GM19025 (cell line): ENCODE measurements around the gene EXOSC10.
"Not testable (repeated sequence)": the region's sequence is repeated elsewhere in the genome, so short reads cannot be mapped to it uniquely, and the experiment has no call there.

Experiments
- ATAC-seq: cut with Tn5 transposase; IDR thresholded peaks from one replicate; pipeline ENCODE4 v1.9.1; 2021; ENCODE audit warnings: mild to moderate bottlenecking, low read depth, moderate library complexity; ENCODE audit not compliant: unreplicated experiment

EXOSC10 gene

DNA sequence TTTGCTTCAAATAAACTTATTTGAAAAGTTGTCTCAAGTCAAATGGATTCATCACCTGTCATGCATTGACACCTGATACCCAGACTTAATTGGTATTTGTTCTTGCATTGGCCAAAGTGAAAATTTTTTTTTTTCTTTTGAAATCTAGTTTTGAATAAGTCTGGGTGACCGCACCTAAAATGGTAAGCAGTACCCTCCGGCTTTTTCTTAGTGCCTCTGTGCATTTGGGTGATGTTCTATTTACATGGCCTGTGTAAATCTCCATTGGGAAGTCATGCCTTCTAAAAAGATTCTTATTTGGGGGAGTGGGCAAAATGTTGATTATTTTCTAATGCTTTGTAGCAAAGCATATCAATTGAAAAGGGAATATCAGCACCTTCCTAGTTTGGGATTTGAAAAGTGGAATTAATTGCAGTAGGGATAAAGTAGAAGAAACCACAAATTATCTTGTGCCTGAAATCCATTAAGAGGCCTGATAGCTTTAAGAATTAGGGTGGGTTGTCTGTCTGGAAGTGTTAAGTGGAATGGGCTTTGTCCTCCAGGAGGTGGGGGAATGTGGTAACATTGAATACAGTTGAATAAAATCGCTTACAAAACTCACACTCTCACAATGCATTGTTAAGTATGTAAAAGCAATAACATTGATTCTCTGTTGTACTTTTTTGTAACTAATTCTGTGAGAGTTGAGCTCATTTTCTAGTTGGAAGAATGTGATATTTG, 75.4 kb downstream of the EXOSC10 start:
- no peak for ATAC-seq

- ATAC-seq: no peak
Observed at GRCh38 chr1:11023201-11023600, 76.5 kb downstream of the EXOSC10 start.

DNA sequence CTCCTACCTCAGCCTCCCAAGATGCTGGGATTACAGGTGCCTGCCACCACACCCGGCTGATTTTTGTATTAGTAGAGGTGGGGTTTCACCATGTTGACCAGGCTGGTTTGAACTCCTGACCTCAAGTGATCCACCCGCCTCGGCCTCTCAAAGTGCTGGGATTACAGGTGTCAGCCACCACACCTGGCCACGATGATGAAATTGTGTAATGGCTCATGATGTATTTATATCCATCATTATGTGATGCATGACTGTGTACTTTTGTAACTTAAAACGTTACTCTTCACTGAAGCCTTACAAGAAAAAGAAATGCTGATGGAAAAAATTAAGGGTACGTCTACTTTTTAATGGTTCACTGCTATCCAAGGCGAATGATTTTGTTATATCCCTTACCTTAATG, 79.7 kb downstream of the EXOSC10 start:
- ATAC-seq: no peak

GRCh38 chr1:11019358-11019757, 80.3 kb downstream of the EXOSC10 start:
- not testable (repeated sequence) for ATAC-seq
